Activated naive CD8-positive, alpha-beta T cell (primary cell): ENCODE measurements around the gene TNIP1.

ENCODE experiments used
- H3K27ac Mint-ChIP-seq: one replicate; pipeline ENCODE4 v1.8.0; 2021; ENCODE audit warnings: mixed read lengths
- H3K27me3 Mint-ChIP-seq: one replicate; pipeline ENCODE4 v1.8.0; 2021; ENCODE audit warnings: mixed read lengths
- H3K36me3 Mint-ChIP-seq: one replicate; pipeline ENCODE4 v1.8.0; 2021; ENCODE audit warnings: mixed read lengths
- H3K4me1 Mint-ChIP-seq: one replicate; pipeline ENCODE4 v1.8.0; 2021; ENCODE audit warnings: low read depth, mixed read lengths
- H3K4me3 Mint-ChIP-seq: one replicate; pipeline ENCODE4 v1.8.0; 2021; ENCODE audit warnings: mild to moderate bottlenecking, mixed read lengths
- H3K9me3 Mint-ChIP-seq: one replicate; pipeline ENCODE4 v1.8.0; 2021; ENCODE audit warnings: low read depth, mixed read lengths

TNIP1 gene

GRCh38 chr5:151037561-151038411 lies 43.0 kb downstream of the TNIP1 start:
- peaks cover 8% of the 10 kb centered on the region for H3K36me3 Mint-ChIP-seq
- H3K27me3 Mint-ChIP-seq = no peaks in the 10 kb centered on the region
- no peak overlapping the region for H3K4me3 Mint-ChIP-seq
- peak overlapping the region; percentile 22 for H3K27ac Mint-ChIP-seq
- no peaks in the 10 kb centered on the region for H3K9me3 Mint-ChIP-seq
- peaks cover 4% of the 10 kb centered on the region for H3K4me1 Mint-ChIP-seq

GRCh38 chr5:151036556-151036955 lies 44.3 kb downstream of the TNIP1 start:
- Mint-ChIP-seq H3K4me1 (peaks cover 4% of the 10 kb centered on the region), H3K4me3 (no peak overlapping the region), H3K27ac (no peak overlapping the region), H3K36me3 (peaks cover 8% of the 10 kb centered on the region), H3K27me3 (no peaks in the 10 kb centered on the region), H3K9me3 (no peaks in the 10 kb centered on the region)

- Mint-ChIP-seq H3K4me1 (peaks cover 4% of the 10 kb centered on the region), H3K4me3 (no peak overlapping the region), H3K36me3 (peaks cover 8% of the 10 kb centered on the region), H3K9me3 (no peaks in the 10 kb centered on the region), H3K27me3 (no peaks in the 10 kb centered on the region), H3K27ac (peak overlapping the region; percentile 41)
Measured at GRCh38 chr5:151034422-151035379, 46.1 kb downstream of the TNIP1 start.

GRCh38 chr5:151033217-151033934 lies 47.5 kb downstream of the TNIP1 start:
- H3K27ac Mint-ChIP-seq = no peak overlapping the region
- no peaks in the 10 kb centered on the region for H3K4me1 Mint-ChIP-seq
- no peaks in the 10 kb centered on the region for H3K9me3 Mint-ChIP-seq
- peaks cover 9% of the 10 kb centered on the region for H3K36me3 Mint-ChIP-seq
- no peaks in the 10 kb centered on the region for H3K27me3 Mint-ChIP-seq
- no peak overlapping the region for H3K4me3 Mint-ChIP-seq

- no peaks in the 10 kb centered on the region for H3K27me3 Mint-ChIP-seq
- H3K27ac Mint-ChIP-seq = no peak overlapping the region
- H3K4me1 Mint-ChIP-seq = no peaks in the 10 kb centered on the region
- peaks cover 9% of the 10 kb centered on the region for H3K36me3 Mint-ChIP-seq
- H3K9me3 Mint-ChIP-seq = no peaks in the 10 kb centered on the region
- no peak overlapping the region for H3K4me3 Mint-ChIP-seq
Measured at GRCh38 chr5:151031554-151031953, 49.3 kb downstream of the TNIP1 start.

GRCh38 chr5:151030379-151030778 lies 50.5 kb downstream of the TNIP1 start:
- H3K4me1 Mint-ChIP-seq = no peaks in the 10 kb centered on the region
- no peak overlapping the region for H3K27ac Mint-ChIP-seq
- no peaks in the 10 kb centered on the region for H3K9me3 Mint-ChIP-seq
- no peak overlapping the region for H3K4me3 Mint-ChIP-seq
- no peaks in the 10 kb centered on the region for H3K27me3 Mint-ChIP-seq
- H3K36me3 Mint-ChIP-seq = peaks cover 9% of the 10 kb centered on the region

GRCh38 chr5:151030056-151030336 lies 50.8 kb downstream of the TNIP1 start:
- no peak overlapping the region for H3K4me3 Mint-ChIP-seq
- no peak overlapping the region for H3K27ac Mint-ChIP-seq
- peaks cover 9% of the 10 kb centered on the region for H3K36me3 Mint-ChIP-seq
- no peaks in the 10 kb centered on the region for H3K27me3 Mint-ChIP-seq
- H3K9me3 Mint-ChIP-seq = no peaks in the 10 kb centered on the region
- no peaks in the 10 kb centered on the region for H3K4me1 Mint-ChIP-seq

GRCh38 chr5:151029179-151030055 lies 51.4 kb downstream of the TNIP1 start:
- no peaks in the 10 kb centered on the region for H3K27me3 Mint-ChIP-seq
- no peak overlapping the region for H3K27ac Mint-ChIP-seq
- no peaks in the 10 kb centered on the region for H3K4me1 Mint-ChIP-seq
- peaks cover 9% of the 10 kb centered on the region for H3K36me3 Mint-ChIP-seq
- no peaks in the 10 kb centered on the region for H3K9me3 Mint-ChIP-seq
- no peak overlapping the region for H3K4me3 Mint-ChIP-seq

GRCh38 chr5:151028717-151029116 lies 52.1 kb downstream of the TNIP1 start:
- Mint-ChIP-seq H3K9me3 (no peaks in the 10 kb centered on the region), H3K36me3 (peaks cover 6% of the 10 kb centered on the region), H3K27ac (no peak overlapping the region), H3K4me3 (no peak overlapping the region), H3K27me3 (no peaks in the 10 kb centered on the region), H3K4me1 (peaks cover 3% of the 10 kb centered on the region)

GRCh38 chr5:151027961-151028479 lies 52.8 kb downstream of the TNIP1 start:
- peaks cover 6% of the 10 kb centered on the region for H3K36me3 Mint-ChIP-seq
- no peaks in the 10 kb centered on the region for H3K27me3 Mint-ChIP-seq
- H3K9me3 Mint-ChIP-seq = no peaks in the 10 kb centered on the region
- H3K4me3 Mint-ChIP-seq = no peak overlapping the region
- peak overlapping the region; percentile 41 for H3K27ac Mint-ChIP-seq
- peaks cover 3% of the 10 kb centered on the region for H3K4me1 Mint-ChIP-seq

- Mint-ChIP-seq H3K36me3 (peaks cover 6% of the 10 kb centered on the region), H3K4me3 (no peak overlapping the region), H3K27me3 (no peaks in the 10 kb centered on the region), H3K9me3 (no peaks in the 10 kb centered on the region), H3K27ac (no peak overlapping the region), H3K4me1 (peaks cover 3% of the 10 kb centered on the region)
Measured at GRCh38 chr5:151026679-151027078, 54.2 kb downstream of the TNIP1 start.

- H3K27me3 Mint-ChIP-seq = no peaks in the 10 kb centered on the region
- peaks cover 6% of the 10 kb centered on the region for H3K36me3 Mint-ChIP-seq
Measured at GRCh38 chr5:151026088-151026487, 54.7 kb downstream of the TNIP1 start.

GRCh38 chr5:151025250-151025606 lies 55.6 kb downstream of the TNIP1 start:
- H3K27ac Mint-ChIP-seq = no peak overlapping the region
- no peaks in the 10 kb centered on the region for H3K9me3 Mint-ChIP-seq
- H3K4me3 Mint-ChIP-seq = no peak overlapping the region
- H3K27me3 Mint-ChIP-seq = peaks cover 2% of the 10 kb centered on the region
- peaks cover 9% of the 10 kb centered on the region for H3K4me1 Mint-ChIP-seq
- H3K36me3 Mint-ChIP-seq = peaks cover 6% of the 10 kb centered on the region

More at GRCh38 chr5:151026088-151026487, 54.7 kb downstream of the TNIP1 start:
- H3K27ac Mint-ChIP-seq = no peak overlapping the region
- H3K4me1 Mint-ChIP-seq = peaks cover 4% of the 10 kb centered on the region
- H3K4me3 Mint-ChIP-seq = no peak overlapping the region
- H3K9me3 Mint-ChIP-seq = no peaks in the 10 kb centered on the region
